Measurements from ENCODE around the gene CMBL. TPM values are rescaled to one million over a fixed set of nuclear protein-coding genes. Genes with fewer than 3 reads are reported as not detected.

The CMBL gene
- total and polyA plus RNA-seq, 2 of the 13 experiments (the other 11 are each of a cell fraction or from before 2014, with no cell fraction given): 11.5 to 17.0 TPM

- TF ChIP-seq ZBED4 (CRISPR knock-in tag; IDR thresholded peaks at IDR 0.05; ENCODE audit: borderline replicate concordance): 0 out of 2 replicates have a peak, but pooled peaks have one; percentile 9
- TF ChIP-seq ZNF816 (CRISPR knock-in tag; IDR thresholded peaks at IDR 0.05; ENCODE audit: borderline replicate concordance): peak; percentile 72; the same call in 1 of the 2 replicates
- TF ChIP-seq ZSCAN22 (CRISPR knock-in tag; IDR thresholded peaks at IDR 0.05): no peak
- peak; percentile 53; the same call in 1 of the 2 replicates for TF ChIP-seq MED1 (CRISPR knock-in tag; IDR thresholded peaks at IDR 0.05)
- TF ChIP-seq MED13 (CRISPR knock-in tag; IDR thresholded peaks at IDR 0.05): peak; percentile 94
- TF ChIP-seq ZBTB25 (CRISPR knock-in tag; IDR thresholded peaks at IDR 0.05): 0 out of 2 replicates have a peak, but pooled peaks have one; percentile 64
- no peak for TF ChIP-seq TFAP4 (IDR thresholded peaks at IDR 0.05; ENCODE audit: borderline replicate concordance, low read depth)
- peak; percentile 76 for TF ChIP-seq KLF6 (CRISPR knock-in tag; IDR thresholded peaks at IDR 0.05)
- peak; percentile 24; the same call in 1 of the 2 replicates for TF ChIP-seq CREM (IDR thresholded peaks at IDR 0.05)
- no peak for TF ChIP-seq CREM (CRISPR knock-in tag; IDR thresholded peaks at IDR 0.05)
- peak; percentile 48; the same call in 1 of the 2 replicates for TF ChIP-seq NFKBIZ (CRISPR knock-in tag; IDR thresholded peaks at IDR 0.05)
- TF ChIP-seq ZNF879 (CRISPR knock-in tag; IDR thresholded peaks at IDR 0.05): no peak
- TF ChIP-seq ETV5 (CRISPR knock-in tag; IDR thresholded peaks at IDR 0.05; ENCODE audit: borderline replicate concordance): peak; percentile 72
- TF ChIP-seq CCAR2 (optimal IDR thresholded peaks at IDR 0.05; ENCODE audit: low read depth, low read length): peak; percentile 6
- TF ChIP-seq, protein P1, sequence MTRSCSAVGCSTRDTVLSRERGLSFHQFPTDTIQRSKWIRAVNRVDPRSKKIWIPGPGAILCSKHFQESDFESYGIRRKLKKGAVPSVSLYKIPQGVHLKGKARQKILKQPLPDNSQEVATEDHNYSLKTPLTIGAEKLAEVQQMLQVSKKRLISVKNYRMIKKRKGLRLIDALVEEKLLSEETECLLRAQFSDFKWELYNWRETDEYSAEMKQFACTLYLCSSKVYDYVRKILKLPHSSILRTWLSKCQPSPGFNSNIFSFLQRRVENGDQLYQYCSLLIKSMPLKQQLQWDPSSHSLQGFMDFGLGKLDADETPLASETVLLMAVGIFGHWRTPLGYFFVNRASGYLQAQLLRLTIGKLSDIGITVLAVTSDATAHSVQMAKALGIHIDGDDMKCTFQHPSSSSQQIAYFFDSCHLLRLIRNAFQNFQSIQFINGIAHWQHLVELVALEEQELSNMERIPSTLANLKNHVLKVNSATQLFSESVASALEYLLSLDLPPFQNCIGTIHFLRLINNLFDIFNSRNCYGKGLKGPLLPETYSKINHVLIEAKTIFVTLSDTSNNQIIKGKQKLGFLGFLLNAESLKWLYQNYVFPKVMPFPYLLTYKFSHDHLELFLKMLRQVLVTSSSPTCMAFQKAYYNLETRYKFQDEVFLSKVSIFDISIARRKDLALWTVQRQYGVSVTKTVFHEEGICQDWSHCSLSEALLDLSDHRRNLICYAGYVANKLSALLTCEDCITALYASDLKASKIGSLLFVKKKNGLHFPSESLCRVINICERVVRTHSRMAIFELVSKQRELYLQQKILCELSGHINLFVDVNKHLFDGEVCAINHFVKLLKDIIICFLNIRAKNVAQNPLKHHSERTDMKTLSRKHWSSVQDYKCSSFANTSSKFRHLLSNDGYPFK (CRISPR knock-in tag; IDR thresholded peaks at IDR 0.05; ENCODE audit: borderline replicate concordance): peak; percentile 57; the same call in 1 of the 2 replicates
- TF ChIP-seq PHF8 (CRISPR knock-in tag; IDR thresholded peaks at IDR 0.05): peak; percentile 95
- peak; percentile 91 for TF ChIP-seq GABPA (IDR thresholded peaks at IDR 0.05; ENCODE audit: low read depth, low read length)
- TF ChIP-seq GABPA (CRISPR knock-in tag; IDR thresholded peaks at IDR 0.05; ENCODE audit: low read depth): peak; percentile 91
- TF ChIP-seq ZNF547 (CRISPR knock-in tag; IDR thresholded peaks at IDR 0.05): peak; percentile 10; the same call in 1 of the 2 replicates
- peak; percentile 93 for TF ChIP-seq ZNF563 (CRISPR knock-in tag; IDR thresholded peaks at IDR 0.05)
- TF ChIP-seq FOXM1 (CRISPR knock-in tag; IDR thresholded peaks at IDR 0.05): 0 out of 2 replicates have a peak, but pooled peaks have one; percentile 34
- TF ChIP-seq ZSCAN20 (CRISPR knock-in tag; IDR thresholded peaks at IDR 0.05; ENCODE audit: borderline replicate concordance): peak; percentile 60
Observed at GRCh38 chr5:10353241-10354047, 45.7 kb upstream of the CMBL start, which contains the start of gene MARCHF6 (continued).

Measured in HepG2 (cell line).